ENCODE data around the gene FLNC. TPM values are rescaled to one million over a fixed set of nuclear protein-coding genes. Genes with fewer than 3 reads are reported as not detected.

FLNC gene
- total RNA-seq, 1 experiment from 2014 or later: 128 TPM

- no peaks in the 10 kb centered on the region for H3K27me3 Mint-ChIP-seq (ENCODE audit: insufficient read depth, unreplicated experiment)
- peaks cover 33% of the 10 kb centered on the region for H3K4me1 Mint-ChIP-seq (ENCODE audit: low read depth, unreplicated experiment)
- no peaks in the 10 kb centered on the region for H3K9me3 Mint-ChIP-seq (ENCODE audit: unreplicated experiment)
- H3K36me3 Mint-ChIP-seq (ENCODE audit: insufficient read depth, unreplicated experiment): peaks cover 12% of the 10 kb centered on the region
- Histone ChIP-seq H3K27me3 (replicated peaks; ENCODE audit: control insufficient read depth, insufficient read depth, low read length) (no peaks in the 10 kb centered on the region), H3K36me3 (ENCODE audit: control insufficient read depth, insufficient read depth, low read length) (no peaks in the 10 kb centered on the region), H3K4me3 (ENCODE audit: low read depth, low read length) (peak overlapping the region; percentile 74), H3K4me1 (peaks cover 43% of the 10 kb centered on the region), H3K9me3 (no peaks in the 10 kb centered on the region)
- peak overlapping the region; percentile 75 for H3K4me3 Mint-ChIP-seq (ENCODE audit: unreplicated experiment)
- DNase-seq: peak in 1 of 2 experiments; percentile 42
- ChIA-PET POLR2A (no interaction called here), CTCF (interaction anchor here (1.1 to 1.3 kb wide), 2 partner anchors 10 to 32 kb away, joined by 4 to 6 read pairs; partner anchors contain the start of gene ATP6V1F)
- no TSS peak for BruUV-seq (replicated peaks)
- no peak overlapping the region for H3K27ac Mint-ChIP-seq (ENCODE audit: unreplicated experiment)
- intact Hi-C loops (cut with micrococcal nuclease; ENCODE audit: unreplicated experiment): loop anchor here (2.0 to 5.0 kb wide), 2 partner anchors 31 to 39 kb away; partner anchors contain the start of genes ATP6V1F and CCDC136
- no peak for TF ChIP-seq CTCF (IDR thresholded peaks at IDR 0.05; ENCODE audit: insufficient read depth in 1 of 2, low read depth in 1 of 2, low read length in 1 of 2, severe bottlenecking in 1 of 2, unreplicated experiment in 1 of 2)
Observed at GRCh38 chr7:128831178-128831993, 1.2 kb downstream of the FLNC start.

GRCh38 chr7:128831994-128832879 is 2.0 kb downstream of the FLNC start:
- H3K27me3 Mint-ChIP-seq (ENCODE audit: insufficient read depth, unreplicated experiment): no peaks in the 10 kb centered on the region
- peaks cover 39% of the 10 kb centered on the region for H3K4me1 ChIP-seq
- no peaks in the 10 kb centered on the region for H3K36me3 ChIP-seq (ENCODE audit: control insufficient read depth, insufficient read depth, low read length)
- H3K27me3 ChIP-seq (replicated peaks; ENCODE audit: control insufficient read depth, insufficient read depth, low read length): no peaks in the 10 kb centered on the region
- no peak overlapping the region for H3K27ac Mint-ChIP-seq (ENCODE audit: unreplicated experiment)
- H3K4me3 Mint-ChIP-seq (ENCODE audit: unreplicated experiment): peak overlapping the region; percentile 75
- no peak overlapping the region for H3K4me3 ChIP-seq (ENCODE audit: low read depth, low read length)
- H3K9me3 ChIP-seq: no peaks in the 10 kb centered on the region
- ChIA-PET CTCF (interaction anchor here (0.6 to 1.3 kb wide), 2 partner anchors 31 to 118 kb away, joined by 4 read pairs; partner anchors contain the start of gene ATP6V1F), POLR2A (no interaction called here)
- TF ChIP-seq CTCF (IDR thresholded peaks at IDR 0.05; ENCODE audit: insufficient read depth in 1 of 2, low read depth in 1 of 2, low read length in 1 of 2, severe bottlenecking in 1 of 2, unreplicated experiment in 1 of 2): no peak
- peak in 1 of 2 experiments; percentile 40 for DNase-seq
- no peaks in the 10 kb centered on the region for H3K9me3 Mint-ChIP-seq (ENCODE audit: unreplicated experiment)
- H3K36me3 Mint-ChIP-seq (ENCODE audit: insufficient read depth, unreplicated experiment): peaks cover 12% of the 10 kb centered on the region
- no TSS peak for BruUV-seq (replicated peaks)
- H3K4me1 Mint-ChIP-seq (ENCODE audit: low read depth, unreplicated experiment): peaks cover 25% of the 10 kb centered on the region
- intact Hi-C loops (cut with micrococcal nuclease; ENCODE audit: unreplicated experiment): loop anchor here (2.0 to 5.0 kb wide), 2 partner anchors 31 to 40 kb away; partner anchors contain the start of genes ATP6V1F and CCDC136

DNA sequence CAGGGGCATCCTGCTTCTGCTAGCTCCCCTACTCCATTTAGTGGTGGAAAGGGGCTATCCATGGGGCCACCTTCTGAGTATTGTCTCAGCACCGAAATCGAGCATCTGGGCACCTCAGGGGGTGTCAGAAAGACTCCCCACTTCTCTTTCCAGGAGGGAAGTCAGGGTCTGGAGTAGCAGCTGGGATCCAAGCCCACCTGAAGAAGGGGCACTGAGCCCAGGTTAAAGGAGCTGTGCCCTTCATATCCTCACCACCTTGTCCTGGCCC is 2.6 kb downstream of the FLNC start:
- no peaks in the 10 kb centered on the region for H3K9me3 ChIP-seq
- Mint-ChIP-seq H3K9me3 (ENCODE audit: unreplicated experiment) (no peaks in the 10 kb centered on the region), H3K27ac (ENCODE audit: unreplicated experiment) (no peak overlapping the region), H3K36me3 (ENCODE audit: insufficient read depth, unreplicated experiment) (peaks cover 18% of the 10 kb centered on the region), H3K4me3 (ENCODE audit: unreplicated experiment) (peak overlapping the region; percentile 75), H3K4me1 (ENCODE audit: low read depth, unreplicated experiment) (peaks cover 19% of the 10 kb centered on the region), H3K27me3 (ENCODE audit: insufficient read depth, unreplicated experiment) (no peaks in the 10 kb centered on the region)
- ChIA-PET CTCF (interaction anchor here (0.6 kb wide), 1 partner anchor 56 kb away, joined by 10 read pairs; no protein-coding TSS in a partner anchor), POLR2A (no interaction called here)
- H3K27me3 ChIP-seq (replicated peaks; ENCODE audit: control insufficient read depth, insufficient read depth, low read length): no peaks in the 10 kb centered on the region
- TF ChIP-seq CTCF (IDR thresholded peaks at IDR 0.05; ENCODE audit: insufficient read depth in 1 of 2, low read depth in 1 of 2, low read length in 1 of 2, severe bottlenecking in 1 of 2, unreplicated experiment in 1 of 2): no peak
- BruUV-seq (replicated peaks): no TSS peak
- intact Hi-C loops (cut with micrococcal nuclease; ENCODE audit: unreplicated experiment): loop anchor here (5.0 kb wide), 1 partner anchor 41 kb away; the partner anchor contains the start of gene CCDC136
- no peak for DNase-seq
- H3K4me1 ChIP-seq: peaks cover 33% of the 10 kb centered on the region
- no peak overlapping the region for H3K4me3 ChIP-seq (ENCODE audit: low read depth, low read length)
- H3K36me3 ChIP-seq (ENCODE audit: control insufficient read depth, insufficient read depth, low read length): no peaks in the 10 kb centered on the region

Measured in Caco-2 (cell line).